Measurements from ENCODE around the gene HIBCH. TPM values are rescaled to one million over a fixed set of nuclear protein-coding genes. Genes with fewer than 3 reads are reported as not detected.
"Not testable (repeated sequence)": the region's sequence is repeated elsewhere in the genome, so short reads cannot be mapped to it uniquely, and the experiment has no call there.

Gene HIBCH
- total and polyA plus RNA-seq, 2 experiments from 2014 or later: 15.9 to 70.0 TPM

- H3K27ac ChIP-seq: no peak overlapping the region
- no peaks in the 10 kb centered on the region for H3K9me3 ChIP-seq (ENCODE audit: low read depth)
- no peaks in the 10 kb centered on the region for H3K36me3 ChIP-seq
- DNase-seq (ENCODE audit: low read depth in 1 of 2, low spot score in 1 of 2): peak; percentile 33 to 70
- peak; percentile 58 for TF ChIP-seq CTCF (IDR thresholded peaks at IDR 0.05; ENCODE audit: low read depth, low read length)
- H3K27me3 ChIP-seq: no peaks in the 10 kb centered on the region
- H3K4me3 ChIP-seq: no peak overlapping the region
- no peaks in the 10 kb centered on the region for H3K4me1 ChIP-seq (ENCODE audit: low read depth)
These were observed 42.2 kb downstream of the HIBCH start for GRCh38 chr2:190277234-190278112.

- TF ChIP-seq CTCF (IDR thresholded peaks at IDR 0.05; ENCODE audit: low read depth, low read length): no peak
- no peaks in the 10 kb centered on the region for H3K36me3 ChIP-seq
- H3K4me3 ChIP-seq: no peak overlapping the region
- no peaks in the 10 kb centered on the region for H3K4me1 ChIP-seq (ENCODE audit: low read depth)
- H3K27ac ChIP-seq: no peak overlapping the region
- no peaks in the 10 kb centered on the region for H3K9me3 ChIP-seq (ENCODE audit: low read depth)
- DNase-seq (ENCODE audit: low read depth in 1 of 2, low spot score in 1 of 2): no peak
- H3K27me3 ChIP-seq: no peaks in the 10 kb centered on the region
These were observed 47.2 kb downstream of the HIBCH start for GRCh38 chr2:190272457-190272842.

GRCh38 chr2:190271783-190272456 lies 47.7 kb downstream of the HIBCH start:
- Histone ChIP-seq H3K9me3 (ENCODE audit: low read depth) (no peaks in the 10 kb centered on the region), H3K4me3 (no peak overlapping the region), H3K27ac (no peak overlapping the region), H3K36me3 (no peaks in the 10 kb centered on the region), H3K27me3 (no peaks in the 10 kb centered on the region), H3K4me1 (ENCODE audit: low read depth) (no peaks in the 10 kb centered on the region)
- no peak for DNase-seq (ENCODE audit: low read depth in 1 of 2, low spot score in 1 of 2)
- TF ChIP-seq CTCF (IDR thresholded peaks at IDR 0.05; ENCODE audit: low read depth, low read length): no peak

GRCh38 chr2:190270298-190270697 lies 49.3 kb downstream of the HIBCH start:
- Histone ChIP-seq H3K27ac (no peak overlapping the region), H3K9me3 (ENCODE audit: low read depth) (peaks cover 2% of the 10 kb centered on the region), H3K4me1 (ENCODE audit: low read depth) (no peaks in the 10 kb centered on the region), H3K27me3 (no peaks in the 10 kb centered on the region), H3K4me3 (no peak overlapping the region), H3K36me3 (no peaks in the 10 kb centered on the region)
- no peak for DNase-seq (ENCODE audit: low read depth in 1 of 2, low spot score in 1 of 2)
- no peak for TF ChIP-seq CTCF (IDR thresholded peaks at IDR 0.05; ENCODE audit: low read depth, low read length)

GRCh38 chr2:190269699-190270098 lies 49.9 kb downstream of the HIBCH start:
- H3K4me1 ChIP-seq (ENCODE audit: low read depth); H3K36me3 ChIP-seq; H3K27ac ChIP-seq; DNase-seq (ENCODE audit: low read depth in 1 of 2, low spot score in 1 of 2); H3K9me3 ChIP-seq (ENCODE audit: low read depth); H3K4me3 ChIP-seq; H3K27me3 ChIP-seq: not testable (repeated sequence)

GRCh38 chr2:190267302-190267701 lies 52.3 kb downstream of the HIBCH start:
- Histone ChIP-seq H3K27me3 (no peaks in the 10 kb centered on the region), H3K4me3 (no peak overlapping the region), H3K4me1 (ENCODE audit: low read depth) (no peaks in the 10 kb centered on the region), H3K27ac (no peak overlapping the region), H3K36me3 (no peaks in the 10 kb centered on the region), H3K9me3 (ENCODE audit: low read depth) (peaks cover 2% of the 10 kb centered on the region)
- no peak for TF ChIP-seq CTCF (IDR thresholded peaks at IDR 0.05; ENCODE audit: low read depth, low read length)
- DNase-seq (ENCODE audit: low read depth in 1 of 2, low spot score in 1 of 2): peak in 1 of 2 donors; percentile 79

All from cardiac muscle cell (in vitro differentiated cells and primary cell).